MG63 (cell line): ENCODE data around the gene CLCA4. TPM values are rescaled to one million over a fixed set of nuclear protein-coding genes. Genes with fewer than 3 reads are reported as not detected.

Experiments
- DNase-seq: peaks from one replicate; pipeline ENCODE4 v3.0.0-alpha.2; 2020
- H3K27me3 ChIP-seq: fragments of 250-450 bp; sonication (Bioruptor Pico); 2 replicates; pipeline ENCODE4 v1.5.1; 2020; ENCODE audit warnings: mild to moderate bottlenecking, moderate library complexity
- H3K36me3 ChIP-seq: fragments of 250-450 bp; sonication (Bioruptor Pico); 2 replicates; pipeline ENCODE4 v1.5.1; 2020; ENCODE audit warnings: mild to moderate bottlenecking, moderate library complexity
- H3K4me3 ChIP-seq: fragments of 250-450 bp; sonication (Bioruptor Pico); 2 replicates; pipeline ENCODE4 v1.5.1; 2020; ENCODE audit warnings: mild to moderate bottlenecking, moderate library complexity
- H3K9me3 ChIP-seq: fragments of 250-450 bp; sonication (Bioruptor Pico); 2 replicates; pipeline ENCODE4 v1.5.1; 2020; ENCODE audit warnings: mild to moderate bottlenecking, moderate library complexity
- total RNA-seq: library from RNA; depleted of rRNA; stranded (reverse); fragments of >200 nt; shearing (Covaris generic); gene quantifications from 2 replicates; pipeline ENCODE4 v1.2.3, GENCODE V29; 2014; ENCODE audit warnings: low replicate concordance

Gene CLCA4
- total RNA-seq, 1 experiment from 2014 or later: not detected

GRCh38 chr1:86520789-86521521 is 25.9 kb upstream of the CLCA4 start:
- Histone ChIP-seq H3K36me3 (no peaks in the 10 kb centered on the region), H3K9me3 (no peaks in the 10 kb centered on the region), H3K27me3 (no peaks in the 10 kb centered on the region), H3K4me3 (no peak overlapping the region)
- DNase-seq: no peak

- H3K27me3 ChIP-seq: no peaks in the 10 kb centered on the region
- no peak overlapping the region for H3K4me3 ChIP-seq
- no peaks in the 10 kb centered on the region for H3K9me3 ChIP-seq
- H3K36me3 ChIP-seq: no peaks in the 10 kb centered on the region
- no peak for DNase-seq
Measured at GRCh38 chr1:86521522-86521891, 25.4 kb upstream of the CLCA4 start.

- Histone ChIP-seq H3K27me3 (no peaks in the 10 kb centered on the region), H3K36me3 (no peaks in the 10 kb centered on the region), H3K4me3 (no peak overlapping the region), H3K9me3 (no peaks in the 10 kb centered on the region)
- DNase-seq: no peak
Measured at GRCh38 chr1:86522240-86522639, 24.6 kb upstream of the CLCA4 start.

GRCh38 chr1:86523670-86524354 is 23.1 kb upstream of the CLCA4 start:
- Histone ChIP-seq H3K9me3 (no peaks in the 10 kb centered on the region), H3K36me3 (no peaks in the 10 kb centered on the region), H3K4me3 (no peak overlapping the region), H3K27me3 (no peaks in the 10 kb centered on the region)
- DNase-seq: no peak

GRCh38 chr1:86527306-86527705 is 19.6 kb upstream of the CLCA4 start:
- no peaks in the 10 kb centered on the region for H3K36me3 ChIP-seq
- H3K4me3 ChIP-seq: no peak overlapping the region

DNA sequence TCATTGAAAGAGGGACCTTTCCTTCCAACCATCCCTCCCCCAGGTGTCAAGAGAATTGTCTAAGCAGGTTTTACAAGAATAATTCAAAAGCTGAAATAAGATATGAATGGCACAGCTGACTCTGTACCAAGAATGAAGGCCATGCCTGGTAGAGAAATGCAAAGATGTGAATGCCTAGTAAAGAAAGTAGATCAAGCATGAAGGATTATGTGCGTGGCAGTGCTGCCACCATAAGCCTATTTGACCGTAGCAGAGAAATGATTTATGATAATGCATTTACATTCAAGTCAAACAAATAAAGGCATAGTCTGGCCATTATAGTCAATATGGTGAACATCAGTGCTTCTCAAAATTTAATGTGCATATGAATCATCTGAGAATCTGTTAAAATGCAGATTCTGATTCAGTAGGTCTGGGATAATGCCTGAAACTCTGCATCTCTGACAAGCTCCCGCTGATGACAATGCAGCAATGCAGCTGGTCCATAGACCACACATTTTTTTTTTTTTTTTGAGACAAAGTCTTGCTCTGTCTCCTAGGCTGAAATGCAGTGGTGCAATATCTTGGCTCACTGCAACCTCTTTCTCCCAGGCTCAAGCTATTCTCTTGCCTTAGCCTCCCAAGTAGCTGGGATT is 16.6 kb upstream of the CLCA4 start:
- DNase-seq: no peak
- peaks cover 5% of the 10 kb centered on the region for H3K27me3 ChIP-seq
- H3K36me3 ChIP-seq: no peaks in the 10 kb centered on the region
- H3K9me3 ChIP-seq: no peaks in the 10 kb centered on the region
- H3K4me3 ChIP-seq: no peak overlapping the region

More at GRCh38 chr1:86527306-86527705, 19.6 kb upstream of the CLCA4 start:
- H3K27me3 ChIP-seq: no peaks in the 10 kb centered on the region
- H3K9me3 ChIP-seq: no peaks in the 10 kb centered on the region
- DNase-seq: no peak

DNA sequence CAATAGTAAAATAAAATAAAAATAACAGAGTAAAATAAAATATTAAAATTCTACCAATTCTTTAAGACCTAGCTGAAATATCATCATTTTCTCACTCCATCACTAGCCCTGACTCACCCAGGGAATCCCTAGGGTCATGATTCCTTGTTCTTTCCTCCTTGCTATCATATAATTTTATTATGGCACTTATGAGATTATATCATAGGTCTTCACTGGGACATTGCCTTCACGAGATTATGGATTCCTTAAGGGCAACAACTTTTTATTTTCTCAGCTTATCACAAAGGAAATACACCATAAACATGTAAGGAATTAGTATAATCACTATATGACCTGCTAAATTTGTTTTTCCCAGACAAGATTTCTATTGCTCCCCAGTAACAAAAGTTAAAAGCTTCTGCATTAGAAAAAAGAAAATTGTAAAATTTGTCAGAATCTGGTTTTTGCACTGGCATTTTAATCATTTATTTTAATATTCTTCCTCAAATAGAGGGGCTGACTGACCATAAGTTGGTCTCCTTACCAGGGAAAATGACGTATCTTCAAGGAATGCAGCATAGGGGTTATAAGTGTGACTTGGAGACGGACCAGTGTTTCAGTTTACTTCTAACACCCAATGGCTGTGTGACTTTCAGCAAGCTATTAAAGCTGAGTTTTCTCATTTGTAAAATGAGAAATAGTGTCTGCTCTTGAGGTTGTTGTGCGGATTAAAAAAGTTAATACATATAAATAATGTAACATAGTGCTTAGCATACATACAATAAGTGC is 8.8 kb upstream of the CLCA4 start:
- H3K9me3 ChIP-seq: no peaks in the 10 kb centered on the region
- H3K27me3 ChIP-seq: peaks cover 4% of the 10 kb centered on the region
- no peaks in the 10 kb centered on the region for H3K36me3 ChIP-seq
- no peak overlapping the region for H3K4me3 ChIP-seq
- no peak for DNase-seq

DNA sequence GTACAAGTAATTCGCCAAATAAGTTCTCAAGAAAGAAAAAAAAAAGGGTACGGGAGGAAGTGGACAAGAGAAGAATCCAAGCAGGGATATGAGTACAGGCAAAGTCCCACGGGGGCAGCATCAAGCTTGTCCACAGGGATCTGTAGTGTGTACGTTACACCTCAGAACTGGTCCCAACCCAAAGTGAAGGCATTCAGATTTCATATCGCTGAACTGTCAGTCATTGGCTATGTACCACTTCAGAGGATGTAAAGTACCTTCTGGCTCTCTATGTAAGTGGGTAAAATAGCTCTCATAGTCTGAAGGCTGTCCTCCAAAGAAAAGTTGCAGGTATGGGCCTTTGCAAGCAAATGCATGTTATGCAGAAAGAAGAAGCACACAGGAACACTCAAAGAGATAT is 8.1 kb upstream of the CLCA4 start:
- no peaks in the 10 kb centered on the region for H3K36me3 ChIP-seq
- no peak for DNase-seq
- no peaks in the 10 kb centered on the region for H3K27me3 ChIP-seq
- H3K4me3 ChIP-seq: no peak overlapping the region
- H3K9me3 ChIP-seq: no peaks in the 10 kb centered on the region

GRCh38 chr1:86541859-86542258 is 5.0 kb upstream of the CLCA4 start:
- H3K4me3 ChIP-seq: no peak overlapping the region
- DNase-seq: no peak
- H3K9me3 ChIP-seq: no peaks in the 10 kb centered on the region
- H3K36me3 ChIP-seq: no peaks in the 10 kb centered on the region
- no peaks in the 10 kb centered on the region for H3K27me3 ChIP-seq

- DNase-seq: no peak
- Histone ChIP-seq H3K9me3 (no peaks in the 10 kb centered on the region), H3K4me3 (no peak overlapping the region), H3K27me3 (no peaks in the 10 kb centered on the region), H3K36me3 (no peaks in the 10 kb centered on the region)
Measured at GRCh38 chr1:86542631-86543030, 4.2 kb upstream of the CLCA4 start.

DNA sequence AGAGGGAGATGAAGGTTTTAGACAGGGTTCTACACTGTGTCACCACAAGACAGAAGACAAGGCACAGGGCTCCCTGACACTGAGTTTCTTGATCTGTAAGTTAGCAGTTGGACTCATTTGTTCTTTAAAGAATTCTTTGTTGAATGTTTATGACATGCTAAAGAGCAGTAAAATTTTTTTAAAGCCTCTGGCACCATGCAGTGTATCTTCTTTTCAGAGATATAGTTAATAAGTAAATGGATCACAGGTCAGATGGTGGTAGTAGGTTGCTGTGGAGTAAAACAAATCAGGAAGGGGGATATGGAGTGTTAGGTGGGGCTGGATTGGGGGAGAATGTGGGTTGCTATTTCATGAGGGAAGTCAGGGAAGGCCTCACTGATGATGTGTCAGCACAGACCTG is 2.0 kb downstream of the CLCA4 start:
- Histone ChIP-seq H3K27me3 (no peaks in the 10 kb centered on the region), H3K4me3 (no peak overlapping the region), H3K9me3 (no peaks in the 10 kb centered on the region), H3K36me3 (no peaks in the 10 kb centered on the region)
- no peak for DNase-seq

GRCh38 chr1:86551305-86551704 is 4.4 kb downstream of the CLCA4 start:
- H3K27me3 ChIP-seq: no peaks in the 10 kb centered on the region
- no peaks in the 10 kb centered on the region for H3K36me3 ChIP-seq
- DNase-seq: no peak
- no peak overlapping the region for H3K4me3 ChIP-seq
- H3K9me3 ChIP-seq: no peaks in the 10 kb centered on the region

DNA sequence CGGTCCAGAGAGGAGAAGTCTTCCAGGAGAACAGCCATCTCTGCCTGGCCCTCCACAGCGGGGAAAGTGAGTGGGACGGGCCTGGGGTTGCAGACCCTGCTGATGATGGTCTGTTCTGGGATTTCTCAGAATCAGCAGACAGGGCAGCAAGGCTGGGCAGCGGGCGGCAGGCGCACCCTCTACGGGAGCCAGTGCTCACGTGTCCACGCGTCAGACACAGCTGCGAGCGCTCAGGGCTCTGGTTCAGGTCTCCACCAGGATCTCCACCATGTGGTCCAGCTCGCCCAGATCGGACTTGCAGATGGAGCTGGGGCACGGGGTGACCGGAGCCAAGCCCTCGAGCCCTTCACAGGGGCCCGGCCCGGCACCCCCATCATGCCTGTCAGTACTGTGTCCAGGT is 5.5 kb downstream of the CLCA4 start:
- H3K9me3 ChIP-seq: no peaks in the 10 kb centered on the region
- no peak overlapping the region for H3K4me3 ChIP-seq
- no peaks in the 10 kb centered on the region for H3K36me3 ChIP-seq
- 0 out of 2 replicates have a peak, but pooled peaks cover 2% of the 10 kb centered on the region for H3K27me3 ChIP-seq
- no peak for DNase-seq

DNA sequence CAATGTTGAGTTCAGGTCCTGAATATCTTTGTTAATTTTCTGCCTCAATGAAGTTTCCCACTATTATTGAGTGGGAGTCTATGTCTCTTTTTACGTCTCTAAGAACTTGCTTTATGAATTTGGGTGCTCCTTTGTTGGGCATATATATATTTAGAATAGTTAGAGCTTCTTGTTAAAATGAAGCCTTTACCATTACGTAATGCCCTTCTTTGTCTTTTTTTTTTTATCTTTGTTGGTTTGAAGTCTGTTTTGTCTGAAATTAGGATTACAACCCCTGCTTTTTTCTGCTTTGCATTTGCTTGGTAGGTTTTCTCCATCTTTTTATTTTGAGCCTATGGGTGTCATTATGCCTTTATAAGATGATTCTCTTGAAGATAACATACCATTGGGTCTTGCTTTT is 10.9 kb downstream of the CLCA4 start:
- Histone ChIP-seq H3K36me3 (no peaks in the 10 kb centered on the region), H3K9me3 (no peaks in the 10 kb centered on the region), H3K27me3 (0 out of 2 replicates have a peak, but pooled peaks cover 6% of the 10 kb centered on the region), H3K4me3 (no peak overlapping the region)
- no peak for DNase-seq

DNA sequence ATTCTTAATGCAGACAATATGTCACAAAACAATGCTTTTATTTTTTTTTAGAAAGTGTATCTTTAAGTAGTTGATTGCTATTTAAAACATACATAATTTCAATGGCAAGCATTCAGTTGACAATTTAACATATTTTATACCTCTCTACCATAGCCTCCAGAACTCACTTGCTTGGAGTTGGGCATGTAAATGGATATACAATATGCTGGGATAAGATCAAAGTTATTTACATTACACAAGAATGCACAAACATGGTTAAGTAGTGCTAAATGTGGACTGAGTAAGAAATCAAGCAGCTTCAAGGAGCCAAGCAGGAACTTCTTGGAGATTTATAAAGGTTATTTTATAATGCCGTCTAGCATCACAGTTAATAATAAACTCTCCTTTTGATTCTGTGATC is 17.0 kb downstream of the CLCA4 start:
- Histone ChIP-seq H3K9me3 (no peaks in the 10 kb centered on the region), H3K4me3 (no peak overlapping the region), H3K36me3 (no peaks in the 10 kb centered on the region), H3K27me3 (peaks cover 6% of the 10 kb centered on the region; the same call in 1 of the 2 replicates)
- no peak for DNase-seq

- H3K9me3 ChIP-seq: no peaks in the 10 kb centered on the region
- DNase-seq: no peak
- H3K36me3 ChIP-seq: no peaks in the 10 kb centered on the region
- no peak overlapping the region for H3K4me3 ChIP-seq
- H3K27me3 ChIP-seq: peaks cover 4% of the 10 kb centered on the region
Measured at GRCh38 chr1:86567341-86567740, 20.5 kb downstream of the CLCA4 start.

- no peak overlapping the region for H3K4me3 ChIP-seq
- H3K36me3 ChIP-seq: no peaks in the 10 kb centered on the region
- no peaks in the 10 kb centered on the region for H3K9me3 ChIP-seq
- DNase-seq: no peak
- peaks cover 5% of the 10 kb centered on the region for H3K27me3 ChIP-seq
Measured at GRCh38 chr1:86567878-86568277, 21.0 kb downstream of the CLCA4 start.
